Keratinocyte (primary cell): ENCODE measurements around the gene RERG. TPM values are rescaled to one million over a fixed set of nuclear protein-coding genes. Genes with fewer than 3 reads are reported as not detected.

Source experiments
- DNase-seq: peaks from one replicate; pipeline ENCODE4 v3.0.0-alpha.2; 2011; ENCODE audit warnings: low read depth, missing footprints, low spot score
- FAIRE-seq: peaks from 2 replicates; lab custom pipeline; 2011; peaks lifted over from hg19 to GRCh38; lab: Jason Lieb, UNC
- H2AFZ ChIP-seq: 2 replicates; pipeline ENCODE4 v1.6.0; 2012; ENCODE audit warnings: low read length, control low read depth, inconsistent platforms; ENCODE audit not compliant: control insufficient read depth
- H3K27ac ChIP-seq: 2 replicates; pipeline ENCODE4 v1.5.1; 2011; ENCODE audit warnings: low read length; ENCODE audit not compliant: control insufficient read depth, insufficient read depth
- H3K27me3 ChIP-seq: 3 replicates; pipeline ENCODE4 v1.6.0; 2011; ENCODE audit warnings: low read length; ENCODE audit not compliant: control insufficient read depth, insufficient read depth; ENCODE audit errors: extremely low read depth
- H3K36me3 ChIP-seq, 2 experiments: 2 replicates in 1 of 2; 3 replicates in 1 of 2; pipeline ENCODE4 v1.5.1; 2011; ENCODE audit warnings: low read length in 2 of 2, mild to moderate bottlenecking in 1 of 2; ENCODE audit not compliant: control insufficient read depth in 2 of 2, insufficient read depth in 2 of 2; ENCODE audit errors: extremely low read depth in 1 of 2
- H3K4me1 ChIP-seq: 3 replicates; pipeline ENCODE4 v1.5.1; 2011; ENCODE audit warnings: low read length; ENCODE audit not compliant: control insufficient read depth, insufficient read depth; ENCODE audit errors: extremely low read depth
- H3K4me2 ChIP-seq: 3 replicates; pipeline ENCODE4 v1.6.0; 2011; ENCODE audit warnings: low read depth, low read length; ENCODE audit not compliant: control insufficient read depth, insufficient read depth; ENCODE audit errors: extremely low read depth
- H3K4me3 ChIP-seq, 3 experiments: fragments of 200-600 bp in 1 of 3; sonication (generic) in 1 of 3; 2 replicates in 2 of 3; 3 replicates in 1 of 3; pipeline ENCODE4 v1.5.1; 2011 to 2016; ENCODE audit warnings: low read length in 3 of 3, mild to moderate bottlenecking in 3 of 3, control low read depth in 2 of 3, inconsistent platforms in 1 of 3, low read depth in 1 of 3, mixed read lengths in 1 of 3, mixed run types in 1 of 3, moderate library complexity in 1 of 3; ENCODE audit not compliant: control insufficient read depth in 2 of 3, insufficient read depth in 2 of 3; ENCODE audit errors: extremely low read depth in 1 of 3
- H3K79me2 ChIP-seq: 2 replicates; pipeline ENCODE4 v1.6.0; 2012; ENCODE audit warnings: low read length; ENCODE audit not compliant: control insufficient read depth, insufficient read depth
- H3K9ac ChIP-seq: 3 replicates; pipeline ENCODE4 v1.6.0; 2011; ENCODE audit warnings: low read length; ENCODE audit not compliant: control insufficient read depth, insufficient read depth; ENCODE audit errors: extremely low read depth
- H3K9me1 ChIP-seq: 3 replicates; pipeline ENCODE4 v1.6.0; 2011; ENCODE audit warnings: low read length; ENCODE audit not compliant: control insufficient read depth, insufficient read depth; ENCODE audit errors: extremely low read depth
- H3K9me3 ChIP-seq: 2 replicates; pipeline ENCODE4 v1.5.1; 2012; ENCODE audit warnings: low read depth, low read length; ENCODE audit not compliant: control insufficient read depth
- H4K20me1 ChIP-seq: 3 replicates; pipeline ENCODE4 v1.6.0; 2011; ENCODE audit warnings: low read length; ENCODE audit not compliant: control insufficient read depth, insufficient read depth; ENCODE audit errors: extremely low read depth
- CTCF ChIP-seq, 3 experiments: IDR thresholded peaks in 1 of 3; conservative IDR thresholded peaks in 1 of 3; optimal IDR thresholded peaks in 1 of 3; 2 replicates in 2 of 3; 3 replicates in 1 of 3; pipeline versions ENCODE3 to v1.5.1; 2011; ENCODE audit warnings: low read length in 3 of 3, mild to moderate bottlenecking in 3 of 3, moderate library complexity in 2 of 3, control low read depth in 1 of 3, inconsistent platforms in 1 of 3; ENCODE audit not compliant: insufficient read depth in 2 of 3; ENCODE audit errors: extremely low read depth in 1 of 3
- EZH2 ChIP-seq: IDR thresholded peaks from one replicate; pipeline ENCODE4 v1.6.1; 2012; ENCODE audit warnings: inconsistent platforms, mild to moderate bottlenecking, low read length, moderate library complexity
- dilution Hi-C: fragments of 300-500 bp; cut with MboI; formaldehyde crosslinking; loops from one replicate; pipeline ENCODE4 v1.7.0; 2020; ENCODE audit warnings: low sequenced_read_pairs; ENCODE audit not compliant: extremely low pct_ligation_motif_present
- polyA plus RNA-seq, 5 experiments: library from polyadenylated mRNA; depleted of rRNA in 3 of 5; stranded (reverse) in 3 of 5; stranded (forward) in 1 of 5; unstranded in 1 of 5; fragments of >200 nt; gene quantifications; 1 replicate in 1 of 5; 2 replicates in 3 of 5; 3 replicates in 1 of 5; pipeline versions ENCODE4 v1.2.1 to v1.2.3, GENCODE V29; 2011 to 2012; ENCODE audit warnings: missing spikeins in 2 of 5, low read depth in 1 of 5, low replicate concordance in 1 of 5

RERG gene
- polyA plus RNA-seq, 1 donor (not counting 4 experiments of a cell fraction or from before 2014, with no cell fraction given) = not detected

- no peaks in the 10 kb centered on the region for H3K36me3 ChIP-seq
- H3K4me3 ChIP-seq = no peak overlapping the region
- no peak for TF ChIP-seq CTCF (optimal IDR thresholded peaks at IDR 0.05 in 1 of 3, IDR thresholded peaks at IDR 0.05 in 1 of 3, conservative IDR thresholded peaks at IDR 0.05 in 1 of 3; ENCODE audit: extremely low read depth in 1 of 3, insufficient read depth in 2 of 3, low read length in 3 of 3)
- TF ChIP-seq EZH2 = no peak
- no peak overlapping the region for H3K27ac ChIP-seq
- H3K9me3 ChIP-seq = no peaks in the 10 kb centered on the region
- H2AFZ ChIP-seq = no peak overlapping the region
- H3K9me1 ChIP-seq = no peaks in the 10 kb centered on the region
- no peaks in the 10 kb centered on the region for H3K4me1 ChIP-seq
- DNase-seq (no peak), FAIRE-seq (no peak)
- no peaks in the 10 kb centered on the region for H3K79me2 ChIP-seq
- dilution Hi-C loops = no loop called here
- H3K9ac ChIP-seq = no peak overlapping the region
- H3K4me2 ChIP-seq = no peak overlapping the region
- no peaks in the 10 kb centered on the region for H3K27me3 ChIP-seq
- no peaks in the 10 kb centered on the region for H4K20me1 ChIP-seq
These were observed 27.3 kb downstream of the RERG start for GRCh38 chr12:15193946-15194345.

- no peaks in the 10 kb centered on the region for H4K20me1 ChIP-seq
- H3K4me3 ChIP-seq = no peak overlapping the region
- no peak overlapping the region for H2AFZ ChIP-seq
- dilution Hi-C loops = no loop called here
- no peaks in the 10 kb centered on the region for H3K9me3 ChIP-seq
- no peak overlapping the region for H3K9ac ChIP-seq
- no peak overlapping the region for H3K4me2 ChIP-seq
- FAIRE-seq (no peak), DNase-seq (no peak)
- no peaks in the 10 kb centered on the region for H3K27me3 ChIP-seq
- H3K79me2 ChIP-seq = no peaks in the 10 kb centered on the region
- TF ChIP-seq CTCF (optimal IDR thresholded peaks at IDR 0.05 in 1 of 3, IDR thresholded peaks at IDR 0.05 in 1 of 3, conservative IDR thresholded peaks at IDR 0.05 in 1 of 3; ENCODE audit: extremely low read depth in 1 of 3, insufficient read depth in 2 of 3, low read length in 3 of 3) = no peak
- TF ChIP-seq EZH2 = no peak
- no peaks in the 10 kb centered on the region for H3K36me3 ChIP-seq
- H3K9me1 ChIP-seq = no peaks in the 10 kb centered on the region
- H3K4me1 ChIP-seq = no peaks in the 10 kb centered on the region
- H3K27ac ChIP-seq = no peak overlapping the region
These were observed 28.5 kb downstream of the RERG start for GRCh38 chr12:15192720-15193119.
